DOHH2 (cell line): ENCODE measurements around the gene CUBN.

Source experiments
- EZH2phosphoT487 ChIP-seq: fragments of 200-600 bp; sonication (generic); IDR thresholded peaks from 2 replicates; pipeline ENCODE4 v1.6.1; 2017; ENCODE audit warnings: borderline replicate concordance, mild to moderate bottlenecking, antibody characterized with exemption, low read length, moderate library complexity, mixed read lengths
- TF ChIP-seq, protein P1 (sequence below): fragments of 200-600 bp; sonication (generic); IDR thresholded peaks from one replicate; pipeline ENCODE4 v1.5.1; 2014; ENCODE audit warnings: antibody characterized with exemption, mild to moderate bottlenecking, low read depth, low read length; ENCODE audit not compliant: poor library complexity, severe bottlenecking

DNA sequence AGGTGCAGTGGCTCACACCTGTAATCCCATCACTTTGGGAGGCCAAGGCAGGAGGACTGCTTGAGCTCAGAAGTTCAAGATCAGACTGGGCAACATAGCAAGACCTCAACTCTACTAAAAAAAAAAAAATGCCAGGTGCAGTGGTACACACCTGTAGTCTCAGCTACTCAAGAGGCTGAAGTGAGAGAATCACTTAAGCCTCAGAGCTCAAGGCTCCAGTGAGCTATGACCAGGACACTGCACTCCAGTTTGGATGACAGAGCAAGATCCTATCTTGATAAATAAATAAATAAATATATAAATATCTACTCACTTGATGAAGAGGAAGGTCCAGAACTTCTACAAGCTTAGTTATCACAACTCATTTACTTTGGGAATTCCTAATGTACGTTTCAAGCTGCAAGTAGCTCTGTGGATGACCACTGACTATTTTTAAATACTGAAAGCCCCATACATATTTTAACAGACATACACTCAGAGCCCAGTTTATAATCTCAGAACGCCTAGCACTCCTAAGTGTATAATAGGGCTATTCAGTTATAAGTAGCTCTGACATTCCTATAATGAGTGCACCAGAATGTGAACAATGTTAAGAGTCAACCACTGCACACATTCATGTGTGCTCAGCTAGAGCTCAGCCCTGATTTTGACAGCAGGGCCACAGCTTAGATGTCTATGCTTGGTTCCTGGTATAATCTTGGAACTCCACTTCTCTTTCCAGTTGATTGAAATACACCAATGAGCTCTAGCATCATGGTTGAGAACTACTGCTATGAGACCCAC is 119.1 kb downstream of the CUBN start:
- no peak for TF ChIP-seq EZH2phosphoT487
- TF ChIP-seq, protein P1, sequence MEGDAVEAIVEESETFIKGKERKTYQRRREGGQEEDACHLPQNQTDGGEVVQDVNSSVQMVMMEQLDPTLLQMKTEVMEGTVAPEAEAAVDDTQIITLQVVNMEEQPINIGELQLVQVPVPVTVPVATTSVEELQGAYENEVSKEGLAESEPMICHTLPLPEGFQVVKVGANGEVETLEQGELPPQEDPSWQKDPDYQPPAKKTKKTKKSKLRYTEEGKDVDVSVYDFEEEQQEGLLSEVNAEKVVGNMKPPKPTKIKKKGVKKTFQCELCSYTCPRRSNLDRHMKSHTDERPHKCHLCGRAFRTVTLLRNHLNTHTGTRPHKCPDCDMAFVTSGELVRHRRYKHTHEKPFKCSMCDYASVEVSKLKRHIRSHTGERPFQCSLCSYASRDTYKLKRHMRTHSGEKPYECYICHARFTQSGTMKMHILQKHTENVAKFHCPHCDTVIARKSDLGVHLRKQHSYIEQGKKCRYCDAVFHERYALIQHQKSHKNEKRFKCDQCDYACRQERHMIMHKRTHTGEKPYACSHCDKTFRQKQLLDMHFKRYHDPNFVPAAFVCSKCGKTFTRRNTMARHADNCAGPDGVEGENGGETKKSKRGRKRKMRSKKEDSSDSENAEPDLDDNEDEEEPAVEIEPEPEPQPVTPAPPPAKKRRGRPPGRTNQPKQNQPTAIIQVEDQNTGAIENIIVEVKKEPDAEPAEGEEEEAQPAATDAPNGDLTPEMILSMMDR, result no peak
